ENCODE measurements around the gene TECR.

- TF ChIP-seq POLR2AphosphoS5 (IDR thresholded peaks at IDR 0.05; ENCODE audit: low read depth, low read length) (no peak), YY1 (IDR thresholded peaks at IDR 0.05; ENCODE audit: extremely low read depth, insufficient replicate concordance, low read depth, low read length) (no peak), CTCF (IDR thresholded peaks at IDR 0.05 in 2 of 3, conservative IDR thresholded peaks at IDR 0.05 in 1 of 3; ENCODE audit: borderline replicate concordance in 1 of 3, insufficient read depth in 1 of 3, low read depth in 2 of 3, low read length in 2 of 3) (no peak), POLR2A (IDR thresholded peaks at IDR 0.05; ENCODE audit: borderline replicate concordance, extremely low read depth, insufficient read depth, insufficient read length) (no peak), JUND (IDR thresholded peaks at IDR 0.05) (no peak), FOSL1 (IDR thresholded peaks at IDR 0.05; ENCODE audit: low read depth) (no peak), EGR1 (IDR thresholded peaks at IDR 0.05; ENCODE audit: low read depth) (no peak), EZH2phosphoT487 (IDR thresholded peaks at IDR 0.05; ENCODE audit: borderline replicate concordance) (no peak), ATF3 (IDR thresholded peaks at IDR 0.05) (no peak), RAD21 (IDR thresholded peaks at IDR 0.05; ENCODE audit: low read depth) (no peak), SP1 (IDR thresholded peaks at IDR 0.05; ENCODE audit: low read depth) (no peak), EZH2 (IDR thresholded peaks at IDR 0.05) (no peak), ZNF274 (IDR thresholded peaks at IDR 0.05; ENCODE audit: low read depth, low read length) (no peak)
These were observed 41.6 kb downstream of the TECR start for GRCh38 chr19:14570864-14571527.
